GM19438 (cell line): ENCODE results near the gene RXRB.
"Not testable (repeated sequence)": the region's sequence is repeated elsewhere in the genome, so short reads cannot be mapped to it uniquely, and the experiment has no call there.

ENCODE experiments used
- ATAC-seq: cut with Tn5 transposase; IDR thresholded peaks from one replicate; pipeline ENCODE4 v1.9.1; 2021; ENCODE audit warnings: low read depth; ENCODE audit not compliant: unreplicated experiment

RXRB gene

GRCh38 chr6:33200219-33201146 lies at the start of gene RXRB, which contains the start of gene SLC39A7:
Gene RXRB, minus strand, starts transcription at chr6:33200665. Its CDS starts 189 bp downstream, at chr6:33200476.
Gene SLC39A7, plus strand, starts transcription at chr6:33200867. Its CDS starts 379 bp downstream, at chr6:33201246.
- peak; percentile 53 for ATAC-seq

- ATAC-seq, result no peak
Observed at GRCh38 chr6:33249732-33250630, 49.5 kb upstream of the RXRB start.

DNA sequence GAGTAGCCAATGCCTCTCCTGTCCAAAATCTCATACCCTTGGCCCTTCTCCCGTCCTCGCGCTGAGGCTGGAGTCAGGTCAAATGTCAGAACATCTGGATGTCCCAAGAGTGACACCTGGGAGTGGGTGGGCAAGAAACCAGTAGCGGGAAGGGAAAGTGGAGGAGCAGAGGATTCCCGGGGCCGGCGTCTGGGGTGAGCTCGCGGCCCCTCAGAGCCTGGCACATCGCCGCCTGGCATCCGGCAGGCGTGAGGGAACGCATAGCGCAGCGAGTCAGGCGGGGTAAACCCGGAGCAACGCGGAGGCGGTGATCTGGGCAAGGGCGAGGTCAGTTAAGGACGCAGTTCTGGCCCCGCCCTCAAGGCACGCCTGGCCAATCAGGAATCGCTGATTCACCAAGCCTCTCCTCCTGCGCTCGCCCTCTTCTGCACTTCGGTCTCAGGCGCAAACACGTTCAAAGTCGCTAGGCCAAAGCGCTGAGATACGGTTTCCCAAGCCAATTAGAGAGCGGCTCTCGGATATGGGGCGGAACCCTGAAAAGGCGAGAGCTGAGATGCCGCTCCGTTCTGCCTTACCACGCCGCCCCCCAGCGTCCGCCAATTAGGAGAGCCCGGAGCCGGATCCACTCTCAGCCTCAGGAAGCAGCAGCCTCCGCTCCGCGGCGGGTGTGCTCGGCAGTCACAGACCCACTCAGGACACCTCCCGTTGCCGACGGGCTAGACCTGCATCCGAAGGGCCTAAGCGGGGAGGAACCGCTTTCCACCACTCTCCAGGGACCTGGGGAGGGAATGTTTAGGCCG lies 48.7 kb upstream of the RXRB start:
- peak; percentile 86 for ATAC-seq

- ATAC-seq, result no peak
Observed at GRCh38 chr6:33248643-33248931, 48.1 kb upstream of the RXRB start.

DNA sequence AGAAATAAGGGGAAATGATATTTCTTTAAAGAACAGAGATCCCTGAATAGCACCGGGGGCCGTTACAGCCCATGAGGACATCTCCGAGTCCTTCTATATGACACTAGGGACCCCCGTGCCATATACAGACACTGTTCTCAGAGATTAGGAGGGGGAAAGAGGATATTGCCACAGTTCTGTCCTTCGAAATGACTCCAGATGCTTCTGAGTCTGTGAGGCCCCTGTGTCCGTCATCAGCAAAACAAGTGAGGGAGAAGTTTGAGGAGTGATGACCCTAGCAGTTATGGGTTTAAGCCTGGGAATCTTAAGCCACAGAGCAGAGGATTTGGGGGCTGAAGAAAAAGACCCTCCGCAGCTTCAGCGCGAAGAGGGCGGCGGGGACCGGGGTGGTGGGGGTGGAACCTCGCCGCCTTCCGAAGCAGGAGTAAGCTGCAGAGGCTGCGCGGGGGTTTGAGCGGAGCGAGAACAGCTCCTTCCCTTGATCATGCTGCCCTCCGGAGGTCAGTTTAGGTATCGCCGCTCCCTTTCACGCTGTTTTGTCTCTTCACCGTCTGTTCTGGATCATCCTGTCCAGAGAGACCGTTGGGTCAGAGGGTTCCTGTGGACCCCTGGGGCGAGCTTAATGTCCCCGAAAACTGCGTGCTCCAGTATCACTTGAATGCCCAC lies 47.6 kb upstream of the RXRB start:
- no peak for ATAC-seq

GRCh38 chr6:33243476-33243875 lies 43.0 kb upstream of the RXRB start:
- no peak for ATAC-seq

DNA sequence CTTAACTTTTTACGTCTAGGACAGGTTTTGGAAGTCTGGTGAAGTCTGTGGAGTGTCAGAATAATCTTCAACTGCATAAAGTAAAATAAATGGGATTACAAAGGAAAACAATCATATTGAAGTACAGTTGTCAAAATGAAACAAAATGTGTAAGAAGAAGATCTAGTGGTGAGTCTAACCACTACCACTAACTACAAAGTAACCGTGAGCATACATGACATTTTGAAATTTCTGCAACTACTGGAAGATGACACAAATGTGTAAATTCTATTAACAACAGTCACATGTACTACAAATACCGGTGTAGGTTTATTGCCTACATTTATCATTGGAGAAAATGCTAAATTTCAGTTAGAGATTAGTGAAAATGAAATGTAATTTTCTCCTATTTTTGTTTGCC lies 41.5 kb upstream of the RXRB start:
- ATAC-seq, result no peak

DNA sequence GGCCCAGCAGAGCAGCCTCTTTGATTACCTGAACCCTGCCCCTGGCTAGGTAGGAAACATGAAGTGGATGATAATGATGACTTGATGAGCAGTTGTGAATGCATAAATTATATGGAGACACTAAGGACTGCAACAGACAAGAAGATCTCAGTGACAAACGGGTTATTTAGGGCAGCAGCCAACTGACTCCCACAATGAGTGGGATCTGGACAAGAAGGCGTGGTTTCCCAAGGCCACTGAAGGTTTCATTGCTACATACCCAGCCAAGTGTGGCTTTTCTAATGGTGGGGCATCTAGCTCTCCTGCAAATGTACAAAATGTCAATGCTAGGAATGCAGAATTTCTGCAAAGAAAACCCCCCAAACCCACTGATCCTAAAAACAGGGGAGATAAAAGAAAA lies 37.3 kb upstream of the RXRB start:
- ATAC-seq, result no peak

DNA sequence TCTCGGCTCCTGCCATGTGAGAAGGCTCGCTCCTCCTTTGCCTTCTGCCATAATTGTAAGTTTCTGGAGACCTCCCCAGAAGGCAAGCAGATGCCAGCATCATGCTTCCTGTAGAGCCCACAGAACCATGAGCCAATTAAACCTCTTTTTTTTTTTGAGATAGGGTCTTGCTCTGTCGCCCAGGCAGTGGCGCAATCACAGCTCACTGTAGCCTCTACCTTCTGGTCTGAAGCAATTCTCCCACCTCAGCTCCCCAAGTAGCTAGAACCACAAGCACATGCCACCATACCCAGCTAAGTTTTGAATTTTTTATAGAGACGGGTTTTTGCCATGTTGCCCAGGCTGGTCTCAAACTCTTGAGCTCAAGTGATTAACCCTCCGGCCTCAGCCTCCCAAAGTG lies 36.4 kb upstream of the RXRB start:
- ATAC-seq, result no peak

GRCh38 chr6:33236328-33236727 lies 35.9 kb upstream of the RXRB start:
- ATAC-seq, result no peak

- no peak for ATAC-seq
Observed at GRCh38 chr6:33235221-33235634, 34.8 kb upstream of the RXRB start.

DNA sequence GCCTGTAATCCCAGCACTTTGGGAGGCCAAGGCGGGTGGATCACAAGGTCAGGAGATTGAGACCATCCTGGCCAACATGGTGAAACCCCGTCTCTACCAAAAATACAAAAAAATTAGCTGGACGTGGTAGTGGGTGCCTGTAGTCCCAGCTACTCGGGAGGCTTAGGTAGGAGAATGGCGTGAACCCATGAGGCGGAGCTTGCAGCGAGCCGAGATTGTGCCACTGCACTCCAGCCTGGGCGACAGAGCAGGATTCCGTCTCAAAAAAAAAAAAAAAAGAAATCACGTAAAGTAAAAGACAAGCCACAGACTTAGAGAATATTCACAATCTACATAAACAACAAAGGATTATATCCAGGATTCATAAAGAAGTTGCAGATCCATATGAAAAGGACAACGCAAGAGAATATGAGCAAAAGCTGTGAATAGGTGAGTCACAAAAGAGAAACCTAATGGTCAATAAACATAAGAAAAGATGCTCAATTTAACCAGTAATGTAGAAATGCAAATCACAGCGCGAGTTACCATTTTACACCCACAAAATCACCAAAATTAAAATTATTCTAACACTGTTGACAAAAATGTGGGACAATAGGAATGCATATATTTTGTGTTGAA lies 26.1 kb upstream of the RXRB start:
- ATAC-seq, result not testable (repeated sequence)

GRCh38 chr6:33217681-33218080 lies 17.2 kb upstream of the RXRB start:
- no peak for ATAC-seq

GRCh38 chr6:33217246-33217645 lies 16.8 kb upstream of the RXRB start:
- ATAC-seq, result no peak

GRCh38 chr6:33216117-33216649 lies 15.7 kb upstream of the RXRB start:
- no peak for ATAC-seq

DNA sequence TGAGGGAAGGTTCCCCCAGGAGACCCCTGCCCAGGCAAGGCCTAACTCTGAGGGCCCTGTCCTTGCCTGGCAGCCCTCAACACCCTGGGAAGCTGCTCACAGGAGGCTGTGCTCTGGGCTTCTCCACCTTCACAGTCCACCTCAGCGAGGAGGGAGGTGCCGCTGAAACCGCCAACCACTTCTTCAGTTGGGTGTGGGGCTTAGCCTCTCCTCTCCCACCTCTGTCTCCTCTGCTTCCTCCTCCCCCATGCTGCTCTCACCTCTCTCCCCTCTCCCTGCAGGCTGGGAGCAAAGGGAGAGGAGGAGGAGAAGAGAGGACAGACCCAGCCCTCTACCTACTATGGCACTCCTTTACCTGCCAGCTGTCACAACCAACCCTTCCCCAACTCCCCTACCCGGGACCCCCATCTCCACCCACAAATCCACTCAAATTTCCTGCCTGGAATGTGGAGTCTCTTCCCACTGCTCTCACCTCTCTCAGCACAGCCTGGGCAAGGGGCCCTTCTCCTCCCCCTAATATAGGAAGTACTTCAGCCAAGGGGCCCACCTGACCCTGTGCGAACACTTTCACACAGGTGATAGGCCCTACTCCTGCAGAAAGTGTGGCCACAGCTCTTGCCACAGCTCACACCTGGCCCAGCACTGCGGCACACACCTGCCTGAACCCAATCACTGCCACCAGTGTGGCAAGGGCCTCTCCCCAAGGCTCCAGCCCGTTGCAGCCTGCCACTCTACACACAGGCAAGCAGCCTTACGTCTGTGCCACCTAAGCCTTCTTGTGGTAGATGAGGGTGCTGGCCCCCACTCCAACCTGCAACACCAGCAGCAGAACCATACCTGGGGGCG lies 15.0 kb upstream of the RXRB start:
- no peak for ATAC-seq

DNA sequence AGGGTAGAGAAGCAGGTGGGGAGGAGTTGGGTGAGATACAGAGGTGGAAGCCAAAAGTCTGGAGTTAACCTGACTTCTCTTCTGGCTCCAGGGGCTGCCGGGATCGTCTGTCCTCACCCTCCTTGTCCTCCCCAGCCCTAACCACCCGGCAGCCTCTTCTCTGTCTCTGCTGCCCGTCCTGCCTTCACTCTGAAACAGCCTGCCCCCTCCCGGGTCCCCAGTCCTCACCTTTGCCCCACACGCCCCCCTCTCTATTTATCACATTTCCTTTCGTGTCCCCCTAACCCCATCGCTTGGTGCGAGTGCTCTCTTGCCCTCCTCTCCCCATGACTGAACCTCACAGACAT lies 13.5 kb upstream of the RXRB start:
- no peak for ATAC-seq

DNA sequence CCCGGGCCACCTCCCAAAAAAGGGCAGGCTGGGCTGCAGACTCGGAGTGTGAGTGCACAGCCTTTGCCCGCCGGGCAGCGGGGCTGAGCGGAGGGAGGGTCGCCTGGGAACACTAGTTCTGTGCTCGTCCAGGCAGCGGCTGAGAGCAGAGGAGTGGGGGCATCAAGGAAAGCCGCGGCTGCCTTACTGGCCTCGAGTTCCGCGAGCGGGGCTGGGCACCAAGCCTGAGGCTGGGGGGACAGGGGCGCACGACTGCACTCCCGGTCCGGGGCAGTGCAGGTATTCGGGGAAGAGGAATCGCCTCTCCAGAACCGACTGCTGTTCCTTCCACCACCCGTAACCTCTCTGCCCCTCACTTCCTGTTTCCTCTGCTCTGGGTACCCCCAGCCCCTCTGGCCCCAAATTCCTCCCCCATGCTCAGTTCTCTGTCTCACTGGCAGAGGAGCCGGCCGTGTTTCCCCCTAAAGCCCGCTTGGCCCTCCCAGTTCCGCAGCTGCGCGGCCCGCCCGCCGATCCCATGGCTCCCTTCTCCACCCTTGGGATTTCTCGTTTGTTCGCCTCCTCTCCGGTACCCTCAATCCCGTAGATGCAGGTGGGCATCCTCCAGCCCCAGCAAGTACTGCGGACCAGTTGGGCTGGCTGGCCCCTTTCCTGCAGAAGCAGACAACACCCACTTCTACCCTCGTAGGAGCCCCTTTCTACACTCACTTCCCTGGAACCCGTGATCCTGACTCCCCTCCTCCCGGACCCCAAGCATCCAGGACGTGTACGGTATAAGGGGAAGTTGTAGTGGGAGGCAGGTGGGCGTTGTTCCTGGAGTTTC lies 12.9 kb upstream of the RXRB start:
- no peak for ATAC-seq
